Right cardiac atrium (tissue), 5 donors: ENCODE results near the gene COL8A2. TPM values are rescaled to one million over a fixed set of nuclear protein-coding genes. Genes with fewer than 3 reads are reported as not detected.

ENCODE experiments used
- polyA plus RNA-seq: library from polyadenylated mRNA; stranded (reverse); fragments of 200-250 nt; gene quantifications from one replicate; pipeline ENCODE4 v1.2.3, GENCODE V29; 2013
- total RNA-seq, 4 donors: library from RNA; stranded (reverse); fragmentation: NEBNext Ultra II Directional; extraction: Animal tissue kit (Norgen Biotek cat#: 25700); gene quantifications; one replicate each; pipeline ENCODE4 v1.2.1, GENCODE V29; 2021
- donor health status: healthy with polysubstance abuse.
- donor health status: DM: no; HTN: yes; CAD: no.
- donor health status: DM: no; HTN: no; CAD: no.
- donor health status: DM: no; HTN: yes; CAD: no; lungs with severe emphysema.
- donor health status: DM: yes; HTN: yes; CAD: no.

The COL8A2 gene
- total and polyA plus RNA-seq, 5 donors: 2.4 to 4.1 (median 3.1) TPM

Other genes with a start within 250 kb of the COL8A2 start
- gene AGO1, start 242.0 kb downstream of the COL8A2 start, total RNA-seq: 10 to 100 TPM; 26.9 to 35.4 (median 29.8) TPM
- gene AGO1, start 242.0 kb downstream of the COL8A2 start, polyA plus RNA-seq: 4.9 TPM
- gene AGO3, start 194.1 kb downstream of the COL8A2 start, total RNA-seq: 10 to 100 TPM; 17.7 to 24.1 (median 20.2) TPM
- 3.8 TPM for gene AGO3, start 194.1 kb downstream of the COL8A2 start, polyA plus RNA-seq
- gene TEKT2, start 41.1 kb downstream of the COL8A2 start, total RNA-seq: under 1 TPM in 2 of 4 donors, not detected in 2; 0.23 to 0.35 TPM
- 0.14 TPM for gene TEKT2, start 41.1 kb downstream of the COL8A2 start, polyA plus RNA-seq
- 10 to 100 TPM; 12.3 to 17.1 (median 13.0) TPM for gene ADPRS, start 36.3 kb downstream of the COL8A2 start, total RNA-seq
- 19.5 TPM for gene ADPRS, start 36.3 kb downstream of the COL8A2 start, polyA plus RNA-seq
- 10 to 100 TPM; 58.5 to 67.2 (median 64.0) TPM for gene TRAPPC3, start 24.3 kb upstream of the COL8A2 start, total RNA-seq
- gene TRAPPC3, start 24.3 kb upstream of the COL8A2 start, polyA plus RNA-seq: 73.6 TPM
- 100 to 1,000 TPM; 285 to 403 (median 374) TPM for gene MAP7D1, start 30.9 kb upstream of the COL8A2 start, total RNA-seq
- gene MAP7D1, start 30.9 kb upstream of the COL8A2 start, polyA plus RNA-seq: 330 TPM
- 10 to 100 TPM; 66.3 to 85.5 (median 77.3) TPM for gene THRAP3, start 99.2 kb upstream of the COL8A2 start, total RNA-seq
- 32.6 TPM for gene THRAP3, start 99.2 kb upstream of the COL8A2 start, polyA plus RNA-seq
- gene SH3D21, start 181.1 kb upstream of the COL8A2 start, total RNA-seq: 1 to 10 TPM; 2.5 to 4.7 (median 4.2) TPM
- gene SH3D21, start 181.1 kb upstream of the COL8A2 start, polyA plus RNA-seq: 3.5 TPM
- gene EVA1B, start 198.4 kb upstream of the COL8A2 start, total RNA-seq: 10 to 100 TPM; 11.5 to 14.0 (median 13.1) TPM
- 17.4 TPM for gene EVA1B, start 198.4 kb upstream of the COL8A2 start, polyA plus RNA-seq